Stimulated activated CD4-positive, alpha-beta T cell treated with anti-CD3 and anti-CD28 coated beads, Interleukin-4, amount 100 ng/mL, for 24 hours (primary cell): Measurements from ENCODE around the gene DDX46.
"Not testable (repeated sequence)": the region's sequence is repeated elsewhere in the genome, so short reads cannot be mapped to it uniquely, and the experiment has no call there.

ENCODE experiments used
- DNase-seq: peaks from one replicate; pipeline ENCODE4 v3.0.0-alpha.2; 2020

DDX46 gene

GRCh38 chr5:134846641-134846960 is 88.0 kb downstream of the DDX46 start:
- peak; percentile 28 for DNase-seq

- not testable (repeated sequence) for DNase-seq
These were observed 90.9 kb downstream of the DDX46 start for GRCh38 chr5:134849434-134849933.

GRCh38 chr5:134851307-134851923 is 92.8 kb downstream of the DDX46 start:
- DNase-seq = no peak

- not testable (repeated sequence) for DNase-seq
These were observed 97.9 kb downstream of the DDX46 start for GRCh38 chr5:134856465-134856864.

GRCh38 chr5:134857401-134857800 is 98.8 kb downstream of the DDX46 start:
- no peak for DNase-seq

DNA sequence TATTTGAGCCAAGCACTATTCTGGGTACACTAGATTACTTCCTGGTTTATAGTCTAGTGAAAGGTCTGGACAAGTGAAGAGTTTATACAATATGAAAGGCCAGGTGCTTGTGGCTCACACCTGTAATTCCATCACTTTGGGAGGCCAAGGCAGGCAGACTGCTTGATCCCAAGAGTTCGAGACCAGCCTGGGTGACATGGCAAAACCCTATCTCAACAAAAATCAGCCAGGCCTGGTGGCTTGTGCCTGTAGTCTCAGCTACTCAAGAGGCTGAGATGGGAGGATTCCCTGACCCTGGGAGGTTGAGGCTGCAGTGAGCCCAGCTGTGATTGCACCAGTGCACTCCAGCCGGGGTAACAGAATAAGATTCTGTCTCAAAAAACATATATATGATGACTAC is 106.1 kb downstream of the DDX46 start:
- DNase-seq = no peak

GRCh38 chr5:134873494-134873893 is 114.9 kb downstream of the DDX46 start:
- peak; percentile 22 for DNase-seq

DNA sequence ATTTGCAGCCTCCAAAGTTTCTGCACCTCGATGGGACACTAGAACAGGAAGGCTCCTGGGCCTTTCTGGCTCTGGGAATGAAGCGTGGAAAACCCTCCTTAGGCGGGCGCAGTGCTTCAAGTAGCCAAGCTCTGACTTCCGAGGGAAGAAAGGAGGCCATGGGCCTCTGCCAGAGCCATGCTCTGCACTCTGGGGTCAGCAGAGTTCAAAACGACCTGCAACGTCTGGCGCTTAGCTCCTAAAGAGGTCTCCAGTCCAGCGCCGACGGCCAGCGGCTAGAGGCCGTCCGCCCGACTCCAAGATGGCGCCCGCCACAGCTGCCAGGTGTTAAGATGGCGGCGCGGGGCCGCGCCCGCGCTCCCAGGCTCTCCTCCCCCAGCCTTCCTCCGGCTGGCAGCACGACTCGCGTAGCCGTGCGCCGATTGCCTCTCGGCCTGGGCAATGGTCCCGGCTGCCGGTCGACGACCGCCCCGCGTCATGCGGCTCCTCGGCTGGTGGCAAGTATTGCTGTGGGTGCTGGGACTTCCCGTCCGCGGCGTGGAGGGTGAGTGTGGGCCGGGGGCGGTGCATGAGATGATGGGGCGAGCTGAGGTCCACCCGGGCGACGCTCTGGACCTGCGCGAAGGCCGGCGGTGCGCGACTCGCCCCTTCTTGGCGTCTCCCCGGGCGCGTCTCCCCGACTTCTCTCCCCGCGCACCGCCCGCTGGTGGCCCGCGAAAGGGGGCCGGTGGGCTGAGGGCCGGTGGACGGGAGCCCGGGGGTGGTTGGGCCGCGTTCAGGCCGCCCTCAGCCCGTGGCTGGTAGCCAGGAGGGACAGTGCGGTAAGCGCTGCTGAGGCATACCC is 115.6 kb downstream of the DDX46 start, which contains the start of gene TXNDC15:
TXNDC15 (plus strand) TSS at position 385 of the 844 bp plus-strand sequence; CDS start at position 442, 57 bp downstream.
- DNase-seq = peak; percentile 81

DNA sequence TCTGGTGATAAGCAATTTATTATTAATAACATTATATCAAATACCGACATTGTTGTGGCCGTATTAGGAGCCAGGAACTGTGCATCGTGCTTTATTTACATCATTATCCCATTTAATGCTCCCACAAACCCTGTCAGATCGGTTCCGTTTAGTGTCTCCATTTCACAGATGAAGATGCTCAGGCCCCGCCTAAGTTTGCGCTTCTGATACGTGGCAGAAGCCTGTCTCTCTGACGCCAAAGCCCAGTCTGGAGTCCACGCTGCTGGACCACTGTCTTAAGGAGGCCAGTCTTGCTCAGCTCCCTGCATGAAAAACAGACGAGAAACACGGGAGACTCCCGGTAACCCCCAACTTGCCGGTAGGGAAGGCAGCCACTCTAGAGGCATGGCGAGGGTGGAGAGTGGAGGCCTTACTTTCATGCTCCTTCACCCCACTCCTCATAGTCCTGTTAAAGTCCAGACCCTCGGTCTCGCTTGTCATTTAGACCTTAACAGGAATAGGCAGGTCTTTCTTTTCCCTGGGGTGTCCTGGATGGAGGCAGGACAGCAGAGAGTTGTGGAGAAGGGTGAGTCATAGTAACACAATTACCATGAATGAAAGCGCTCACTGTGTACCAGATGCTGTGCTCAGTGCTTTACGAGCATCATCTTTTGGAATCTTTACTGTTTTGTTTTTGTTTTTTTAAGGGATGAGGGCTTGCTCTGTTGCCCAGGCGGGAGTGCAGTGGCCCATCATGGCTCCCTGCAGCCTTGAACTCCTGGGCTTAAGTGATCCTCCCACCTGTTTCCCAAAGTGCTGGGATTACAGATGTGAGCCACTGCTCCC is 116.5 kb downstream of the DDX46 start:
- DNase-seq = peak; percentile 44

GRCh38 chr5:134877159-134877558 is 118.6 kb downstream of the DDX46 start:
- no peak for DNase-seq

DNA sequence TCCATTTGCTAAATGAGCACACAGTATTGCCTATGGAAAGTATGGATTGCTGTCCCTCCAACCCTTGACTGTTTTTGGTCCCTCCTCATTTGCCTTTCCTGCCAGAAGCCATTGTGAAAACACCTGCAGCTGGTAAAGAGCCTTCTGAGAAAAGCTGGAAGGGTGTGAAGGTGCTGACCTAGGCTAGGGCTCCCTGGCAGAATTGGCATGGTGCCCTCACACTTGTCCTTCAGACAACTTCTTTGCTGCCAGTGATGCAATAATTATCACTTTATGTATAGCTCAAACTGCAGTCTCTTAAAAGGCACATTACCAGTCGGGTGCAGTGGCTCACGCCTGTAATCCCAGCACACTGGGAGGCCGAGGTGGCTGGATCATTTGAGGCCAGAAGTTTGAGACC is 119.8 kb downstream of the DDX46 start:
- DNase-seq = no peak

- DNase-seq = no peak
These were observed 120.9 kb downstream of the DDX46 start for GRCh38 chr5:134879456-134879855.
